Measurements from ENCODE around the gene GCNT2. TPM values are rescaled to one million over a fixed set of nuclear protein-coding genes. Genes with fewer than 3 reads are reported as not detected.
"Not testable (repeated sequence)": the region's sequence is repeated elsewhere in the genome, so short reads cannot be mapped to it uniquely, and the experiment has no call there.

The GCNT2 gene
- total and polyA plus RNA-seq, 2 donors (not counting 1 experiment from before 2014, with no cell fraction given), result 1.3 to 2.1 TPM

- no peak overlapping the region for H3K4me2 ChIP-seq (ENCODE audit: extremely low read depth, insufficient read depth, low read length)
- TF ChIP-seq EZH2 (IDR thresholded peaks at IDR 0.05; ENCODE audit: low read length, missing control alignments), result no peak
- no peak for TF ChIP-seq CTCF (conservative IDR thresholded peaks at IDR 0.05 in 1 of 2, IDR thresholded peaks at IDR 0.05 in 1 of 2; ENCODE audit: low read depth in 1 of 2, low read length in 2 of 2)
- H3K27ac ChIP-seq (ENCODE audit: insufficient read depth, low read length), result no peak overlapping the region
- H3K4me1 ChIP-seq (ENCODE audit: control insufficient read depth, extremely low read depth, insufficient read depth, low read length), result no peaks in the 10 kb centered on the region
- no peaks in the 10 kb centered on the region for H3K79me2 ChIP-seq (ENCODE audit: control insufficient read depth, insufficient read depth, low read length)
- H3K4me3 ChIP-seq (replicated peaks in 1 of 4; ENCODE audit: control extremely low read depth in 1 of 4, insufficient read depth in 1 of 4, low read depth in 3 of 4, low read length in 4 of 4), result no peak overlapping the region
- H3K27me3 ChIP-seq (ENCODE audit: control insufficient read depth, insufficient read depth, low read length), result no peaks in the 10 kb centered on the region
- no peaks in the 10 kb centered on the region for H3K36me3 ChIP-seq (ENCODE audit: control insufficient read depth, insufficient read depth, low read length)
- H2AFZ ChIP-seq (ENCODE audit: low read length), result no peak overlapping the region
- no peaks in the 10 kb centered on the region for H3K9me3 ChIP-seq (ENCODE audit: control insufficient read depth, insufficient read depth, low read depth, low read length)
- H3K9ac ChIP-seq (ENCODE audit: insufficient read depth, low read length), result no peak overlapping the region
- DNase-seq (ENCODE audit: low read depth in 2 of 2), result no peak
- no peaks in the 10 kb centered on the region for H4K20me1 ChIP-seq (ENCODE audit: control insufficient read depth, extremely low read depth, insufficient read depth, low read length)
These were observed 36.2 kb upstream of the GCNT2 start for GRCh38 chr6:10484912-10485311.

- Histone ChIP-seq H3K36me3 (ENCODE audit: control insufficient read depth, insufficient read depth, low read length) (no peaks in the 10 kb centered on the region), H3K4me3 (replicated peaks in 1 of 4; ENCODE audit: control extremely low read depth in 1 of 4, insufficient read depth in 1 of 4, low read depth in 3 of 4, low read length in 4 of 4) (no peak overlapping the region), H2AFZ (ENCODE audit: low read length) (no peak overlapping the region), H3K27ac (ENCODE audit: insufficient read depth, low read length) (no peak overlapping the region), H3K9me3 (ENCODE audit: control insufficient read depth, insufficient read depth, low read depth, low read length) (no peaks in the 10 kb centered on the region), H3K9ac (ENCODE audit: insufficient read depth, low read length) (no peak overlapping the region), H3K27me3 (ENCODE audit: control insufficient read depth, insufficient read depth, low read length) (no peaks in the 10 kb centered on the region), H3K79me2 (ENCODE audit: control insufficient read depth, insufficient read depth, low read length) (no peaks in the 10 kb centered on the region), H3K4me1 (ENCODE audit: control insufficient read depth, extremely low read depth, insufficient read depth, low read length) (no peaks in the 10 kb centered on the region), H3K4me2 (ENCODE audit: extremely low read depth, insufficient read depth, low read length) (no peak overlapping the region), H4K20me1 (ENCODE audit: control insufficient read depth, extremely low read depth, insufficient read depth, low read length) (no peaks in the 10 kb centered on the region)
- DNase-seq (ENCODE audit: low read depth in 2 of 2), result no peak
- no peak for TF ChIP-seq CTCF (conservative IDR thresholded peaks at IDR 0.05 in 1 of 2, IDR thresholded peaks at IDR 0.05 in 1 of 2; ENCODE audit: low read depth in 1 of 2, low read length in 2 of 2)
These were observed 35.7 kb upstream of the GCNT2 start for GRCh38 chr6:10485406-10485805.

GRCh38 chr6:10486215-10486614 is 34.9 kb upstream of the GCNT2 start:
- DNase-seq (ENCODE audit: low read depth in 2 of 2), result no peak
- no peaks in the 10 kb centered on the region for H3K9me3 ChIP-seq (ENCODE audit: control insufficient read depth, insufficient read depth, low read depth, low read length)
- H3K4me2 ChIP-seq (ENCODE audit: extremely low read depth, insufficient read depth, low read length), result no peak overlapping the region
- H3K36me3 ChIP-seq (ENCODE audit: control insufficient read depth, insufficient read depth, low read length), result no peaks in the 10 kb centered on the region
- H3K4me3 ChIP-seq (replicated peaks in 1 of 4; ENCODE audit: control extremely low read depth in 1 of 4, insufficient read depth in 1 of 4, low read depth in 3 of 4, low read length in 4 of 4), result no peak overlapping the region
- no peaks in the 10 kb centered on the region for H4K20me1 ChIP-seq (ENCODE audit: control insufficient read depth, extremely low read depth, insufficient read depth, low read length)
- TF ChIP-seq CTCF (conservative IDR thresholded peaks at IDR 0.05 in 1 of 2, IDR thresholded peaks at IDR 0.05 in 1 of 2; ENCODE audit: low read depth in 1 of 2, low read length in 2 of 2) (no peak), EZH2 (IDR thresholded peaks at IDR 0.05; ENCODE audit: low read length, missing control alignments) (no peak)
- no peaks in the 10 kb centered on the region for H3K27me3 ChIP-seq (ENCODE audit: control insufficient read depth, insufficient read depth, low read length)
- no peaks in the 10 kb centered on the region for H3K79me2 ChIP-seq (ENCODE audit: control insufficient read depth, insufficient read depth, low read length)
- H3K27ac ChIP-seq (ENCODE audit: insufficient read depth, low read length), result no peak overlapping the region
- H2AFZ ChIP-seq (ENCODE audit: low read length), result no peak overlapping the region
- no peak overlapping the region for H3K9ac ChIP-seq (ENCODE audit: insufficient read depth, low read length)
- no peaks in the 10 kb centered on the region for H3K4me1 ChIP-seq (ENCODE audit: control insufficient read depth, extremely low read depth, insufficient read depth, low read length)

GRCh38 chr6:10486944-10487588 is 34.1 kb upstream of the GCNT2 start:
- not testable (repeated sequence) for H2AFZ ChIP-seq (ENCODE audit: low read length); H4K20me1 ChIP-seq (ENCODE audit: control insufficient read depth, extremely low read depth, insufficient read depth, low read length); H3K9ac ChIP-seq (ENCODE audit: insufficient read depth, low read length); H3K79me2 ChIP-seq (ENCODE audit: control insufficient read depth, insufficient read depth, low read length); H3K27ac ChIP-seq (ENCODE audit: insufficient read depth, low read length); H3K27me3 ChIP-seq (ENCODE audit: control insufficient read depth, insufficient read depth, low read length); H3K9me3 ChIP-seq (ENCODE audit: control insufficient read depth, insufficient read depth, low read depth, low read length); H3K4me2 ChIP-seq (ENCODE audit: extremely low read depth, insufficient read depth, low read length); DNase-seq (ENCODE audit: low read depth in 2 of 2); H3K36me3 ChIP-seq (ENCODE audit: control insufficient read depth, insufficient read depth, low read length); H3K4me3 ChIP-seq (replicated peaks in 1 of 4; ENCODE audit: control extremely low read depth in 1 of 4, insufficient read depth in 1 of 4, low read depth in 3 of 4, low read length in 4 of 4); H3K4me1 ChIP-seq (ENCODE audit: control insufficient read depth, extremely low read depth, insufficient read depth, low read length)

Measured in fibroblast of lung (primary cell).